HL-60/S4 (cell line): ENCODE measurements around the gene MESP2.

Source experiments
- in situ Hi-C: fragments of 300-500 bp; cut with MboI; formaldehyde crosslinking; loops from 2 replicates; pipeline ENCODE4 v1.14.3; 2022; ENCODE audit warnings: low sequenced_read_pairs

The MESP2 gene

GRCh38 chr15:89776274-89777072, at the start of gene MESP2:
TSS of gene MESP2 (plus strand) at chr15:89776332. CDS start at chr15:89776358, 26 bp downstream.
- in situ Hi-C loops: no loop called here

GRCh38 chr15:89728254-89728653, 47.9 kb upstream of the MESP2 start:
- in situ Hi-C loops: no loop called here

GRCh38 chr15:89731275-89731674, 44.9 kb upstream of the MESP2 start:
- in situ Hi-C loops: no loop called here

GRCh38 chr15:89732451-89733172, 43.5 kb upstream of the MESP2 start:
- in situ Hi-C loops: no loop called here

- in situ Hi-C loops: no loop called here
These were observed 40.4 kb upstream of the MESP2 start for GRCh38 chr15:89735773-89736172.

GRCh38 chr15:89740137-89740536, 36.0 kb upstream of the MESP2 start:
- in situ Hi-C loops: no loop called here

GRCh38 chr15:89743011-89743410, 33.1 kb upstream of the MESP2 start:
- in situ Hi-C loops: no loop called here

GRCh38 chr15:89743594-89743993, 32.5 kb upstream of the MESP2 start:
- in situ Hi-C loops: no loop called here

- in situ Hi-C loops: no loop called here
These were observed 31.0 kb upstream of the MESP2 start for GRCh38 chr15:89745131-89745530.

GRCh38 chr15:89745768-89746167, 30.4 kb upstream of the MESP2 start:
- in situ Hi-C loops: no loop called here

- in situ Hi-C loops: no loop called here
These were observed 29.7 kb upstream of the MESP2 start for GRCh38 chr15:89746386-89746780.

GRCh38 chr15:89747708-89748682, 28.1 kb upstream of the MESP2 start:
- in situ Hi-C loops: no loop called here

- in situ Hi-C loops: no loop called here
These were observed 27.1 kb upstream of the MESP2 start for GRCh38 chr15:89749054-89749453.

GRCh38 chr15:89749526-89749925, 26.6 kb upstream of the MESP2 start:
- in situ Hi-C loops: no loop called here

- in situ Hi-C loops: loop anchor here (10.0 kb wide), 1 partner anchor 325 kb away; no protein-coding TSS in a partner anchor
These were observed 26.1 kb upstream of the MESP2 start for GRCh38 chr15:89749951-89750559.

- in situ Hi-C loops: loop anchor here (10.0 kb wide), 1 partner anchor 324 kb away; no protein-coding TSS in a partner anchor
These were observed 25.3 kb upstream of the MESP2 start, which contains the start of gene MESP1 for GRCh38 chr15:89750560-89751542. TSS of gene MESP1 (minus strand) at chr15:89751249. CDS start at chr15:89751231, 18 bp downstream.

GRCh38 chr15:89751748-89752147, 24.4 kb upstream of the MESP2 start:
- in situ Hi-C loops: loop anchor here (10.0 kb wide), 1 partner anchor 323 kb away; no protein-coding TSS in a partner anchor

GRCh38 chr15:89753855-89754254, 22.3 kb upstream of the MESP2 start:
- in situ Hi-C loops: loop anchor here (10.0 kb wide), 1 partner anchor 321 kb away; no protein-coding TSS in a partner anchor
